Sigmoid colon (tissue), 4 donors: ENCODE results near the gene TMEM184B.

Source experiments
- POLR2A ChIP-seq, 2 donors: fragments of 450-650 bp; IDR thresholded peaks; one replicate each; pipeline ENCODE4 v1.6.1; 2016; ENCODE audit warnings: antibody characterized with exemption in 2 of 2, mild to moderate bottlenecking in 2 of 2, moderate library complexity in 2 of 2
- POLR2AphosphoS5 ChIP-seq, 4 donors: sonication (generic); formaldehyde crosslinking; IDR thresholded peaks; one replicate each; pipeline ENCODE4 v1.6.1; 2017; ENCODE audit warnings: antibody characterized with exemption in 4 of 4
- TF ChIP-seq, protein P1 (sequence below), 4 experiments: fragments of 450-650 bp in 3 of 4; fragments of 200-600 bp in 1 of 4; IDR thresholded peaks; one replicate each; pipeline ENCODE4 v1.5.1; 2016 to 2019; ENCODE audit warnings: antibody characterized with exemption in 4 of 4, mild to moderate bottlenecking in 3 of 4, moderate library complexity in 2 of 4

DNA sequence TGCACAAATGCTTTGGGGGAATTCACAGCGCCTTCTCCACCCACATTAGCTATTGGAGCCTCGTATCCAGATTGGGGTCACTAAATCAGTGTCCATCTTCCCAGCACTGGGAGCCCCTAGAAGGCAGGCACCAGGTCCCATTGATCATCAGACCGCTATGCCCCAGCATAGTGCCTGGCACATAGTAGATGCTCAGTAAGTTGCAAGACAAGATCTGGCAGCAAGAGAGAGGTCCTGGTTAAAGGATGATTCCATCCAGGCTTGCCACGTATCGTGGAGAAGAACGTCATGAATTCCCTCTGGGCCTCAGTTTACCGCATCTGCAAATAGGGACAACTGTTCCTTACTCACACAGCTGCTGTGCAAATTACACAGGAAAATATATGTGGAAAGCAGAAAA lies 1.7 kb downstream of the TMEM184B start:
- TF ChIP-seq, protein P1, sequence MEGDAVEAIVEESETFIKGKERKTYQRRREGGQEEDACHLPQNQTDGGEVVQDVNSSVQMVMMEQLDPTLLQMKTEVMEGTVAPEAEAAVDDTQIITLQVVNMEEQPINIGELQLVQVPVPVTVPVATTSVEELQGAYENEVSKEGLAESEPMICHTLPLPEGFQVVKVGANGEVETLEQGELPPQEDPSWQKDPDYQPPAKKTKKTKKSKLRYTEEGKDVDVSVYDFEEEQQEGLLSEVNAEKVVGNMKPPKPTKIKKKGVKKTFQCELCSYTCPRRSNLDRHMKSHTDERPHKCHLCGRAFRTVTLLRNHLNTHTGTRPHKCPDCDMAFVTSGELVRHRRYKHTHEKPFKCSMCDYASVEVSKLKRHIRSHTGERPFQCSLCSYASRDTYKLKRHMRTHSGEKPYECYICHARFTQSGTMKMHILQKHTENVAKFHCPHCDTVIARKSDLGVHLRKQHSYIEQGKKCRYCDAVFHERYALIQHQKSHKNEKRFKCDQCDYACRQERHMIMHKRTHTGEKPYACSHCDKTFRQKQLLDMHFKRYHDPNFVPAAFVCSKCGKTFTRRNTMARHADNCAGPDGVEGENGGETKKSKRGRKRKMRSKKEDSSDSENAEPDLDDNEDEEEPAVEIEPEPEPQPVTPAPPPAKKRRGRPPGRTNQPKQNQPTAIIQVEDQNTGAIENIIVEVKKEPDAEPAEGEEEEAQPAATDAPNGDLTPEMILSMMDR (IDR thresholded peaks at IDR 0.05), result no peak
- no peak for TF ChIP-seq POLR2A (IDR thresholded peaks at IDR 0.05)
- TF ChIP-seq POLR2AphosphoS5 (IDR thresholded peaks at IDR 0.05), result no peak
